GM19238 (cell line): ENCODE measurements around the gene KCNG3.

Source experiments
- DNase-seq: peaks from one replicate; pipeline ENCODE4 v3.0.0; 2011; ENCODE audit warnings: low spot score; ENCODE audit not compliant: insufficient read length

KCNG3 gene

GRCh38 chr2:42493468-42494354, at the start of gene KCNG3:
TSS of gene KCNG3 (minus strand) at chr2:42493982. CDS start at chr2:42493501, 481 bp downstream.
- DNase-seq: peak; percentile 62

- no peak for DNase-seq
Measured at GRCh38 chr2:42542871-42543270, 49.1 kb upstream of the KCNG3 start.

- no peak for DNase-seq
Measured at GRCh38 chr2:42537493-42537892, 43.7 kb upstream of the KCNG3 start.

- no peak for DNase-seq
Measured at GRCh38 chr2:42532397-42532796, 38.6 kb upstream of the KCNG3 start.

GRCh38 chr2:42523341-42523740, 29.6 kb upstream of the KCNG3 start:
- DNase-seq: no peak

GRCh38 chr2:42522035-42522434, 28.3 kb upstream of the KCNG3 start:
- no peak for DNase-seq

GRCh38 chr2:42519624-42520023, 25.8 kb upstream of the KCNG3 start:
- no peak for DNase-seq

- DNase-seq: no peak
Measured at GRCh38 chr2:42516418-42516901, 22.7 kb upstream of the KCNG3 start.

GRCh38 chr2:42513252-42513918, 19.6 kb upstream of the KCNG3 start:
- no peak for DNase-seq

GRCh38 chr2:42510608-42511243, 16.9 kb upstream of the KCNG3 start:
- no peak for DNase-seq

- DNase-seq: no peak
Measured at GRCh38 chr2:42510191-42510590, 16.4 kb upstream of the KCNG3 start.

GRCh38 chr2:42504364-42505230, 10.8 kb upstream of the KCNG3 start:
- no peak for DNase-seq

- no peak for DNase-seq
Measured at GRCh38 chr2:42503291-42503690, 9.5 kb upstream of the KCNG3 start.

GRCh38 chr2:42498497-42498896, 4.7 kb upstream of the KCNG3 start:
- no peak for DNase-seq

GRCh38 chr2:42495611-42496010, 1.8 kb upstream of the KCNG3 start:
- no peak for DNase-seq

GRCh38 chr2:42495234-42495581, 1.4 kb upstream of the KCNG3 start:
- no peak for DNase-seq

- DNase-seq: peak; percentile 61
Measured at GRCh38 chr2:42494355-42495233, 812 bp upstream of the KCNG3 start.

GRCh38 chr2:42492691-42493467, 903 bp downstream of the KCNG3 start:
- DNase-seq: no peak

GRCh38 chr2:42488297-42488696, 5.5 kb downstream of the KCNG3 start:
- no peak for DNase-seq
